ENCODE measurements around the gene RBBP8NL.

RBBP8NL gene

DNA sequence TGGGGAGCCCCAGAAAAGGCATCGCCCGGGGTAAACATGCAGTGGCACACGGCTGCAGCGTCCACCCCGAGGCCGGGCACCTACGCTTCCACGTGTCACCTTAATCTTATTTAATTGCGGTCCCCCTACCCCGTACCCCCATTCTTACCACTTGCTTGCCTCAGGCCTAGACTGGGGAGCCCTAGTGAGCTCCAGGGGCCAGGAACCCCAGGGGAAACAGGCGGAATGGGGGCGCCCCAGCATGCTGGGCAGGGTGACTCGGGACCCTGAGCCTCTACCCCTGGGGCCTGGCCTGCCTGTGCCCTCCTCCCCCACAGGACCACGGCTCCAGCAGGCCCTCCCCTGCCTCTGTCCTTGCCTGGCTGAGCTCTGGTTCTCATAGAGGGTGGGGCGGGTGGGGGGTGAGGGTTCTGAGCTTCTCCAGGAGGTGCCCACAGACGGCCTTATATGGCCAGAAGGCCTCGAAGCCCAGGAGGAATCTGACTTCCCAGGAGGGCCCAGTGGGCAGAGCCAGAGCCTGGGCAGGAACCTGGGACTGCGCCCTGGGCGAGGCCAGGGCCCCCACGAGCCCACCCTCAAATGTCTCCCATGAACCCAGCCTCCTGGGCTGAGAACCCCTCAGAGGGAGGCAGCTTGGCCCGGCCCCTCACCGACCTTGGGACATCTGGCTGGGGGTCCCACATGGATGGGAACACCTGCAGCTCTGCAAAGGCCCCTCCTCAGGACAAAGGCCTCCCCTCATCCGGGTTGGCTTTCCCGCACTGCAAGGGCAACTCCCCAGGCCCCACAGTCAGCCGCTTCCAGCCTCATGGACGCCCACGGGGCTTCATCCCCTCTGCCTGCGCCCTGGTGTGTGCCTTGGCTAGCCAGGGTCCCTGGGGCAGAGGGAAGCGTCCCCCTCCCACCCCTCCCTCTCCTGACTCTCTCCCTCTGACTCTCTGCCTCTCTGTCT lies 55.0 kb downstream of the RBBP8NL start:
- Histone ChIP-seq H3K9me2 (replicated peaks; ENCODE audit: low read depth, low read length) (no peaks in the 10 kb centered on the region), H3K9me3 (ENCODE audit: insufficient read depth, low read depth, low read length) (no peaks in the 10 kb centered on the region), H2AFZ (ENCODE audit: low read length) (no peak overlapping the region), H3K36me3 (ENCODE audit: insufficient read depth, low read length) (no peaks in the 10 kb centered on the region), H3K79me2 (ENCODE audit: insufficient read depth, low read length) (no peaks in the 10 kb centered on the region), H3F3A (ENCODE audit: low read depth) (no peaks in the 10 kb centered on the region), H4K20me1 (ENCODE audit: insufficient read depth, low read length, poor library complexity, severe bottlenecking) (no peaks in the 10 kb centered on the region), H3K9ac (ENCODE audit: low read depth, low read length, poor library complexity, severe bottlenecking) (no peak overlapping the region), H3K4me1 (ENCODE audit: insufficient read depth, low read length, poor library complexity, severe bottlenecking) (no peaks in the 10 kb centered on the region), H3K4me3 (ENCODE audit: low read length, poor library complexity, severe bottlenecking) (no peak overlapping the region), H3K4me2 (ENCODE audit: low read depth, low read length, poor library complexity, severe bottlenecking) (no peak overlapping the region), H3K27me3 (ENCODE audit: insufficient read depth, low read length, poor library complexity, severe bottlenecking) (no peaks in the 10 kb centered on the region)
- TF ChIP-seq, protein P1, sequence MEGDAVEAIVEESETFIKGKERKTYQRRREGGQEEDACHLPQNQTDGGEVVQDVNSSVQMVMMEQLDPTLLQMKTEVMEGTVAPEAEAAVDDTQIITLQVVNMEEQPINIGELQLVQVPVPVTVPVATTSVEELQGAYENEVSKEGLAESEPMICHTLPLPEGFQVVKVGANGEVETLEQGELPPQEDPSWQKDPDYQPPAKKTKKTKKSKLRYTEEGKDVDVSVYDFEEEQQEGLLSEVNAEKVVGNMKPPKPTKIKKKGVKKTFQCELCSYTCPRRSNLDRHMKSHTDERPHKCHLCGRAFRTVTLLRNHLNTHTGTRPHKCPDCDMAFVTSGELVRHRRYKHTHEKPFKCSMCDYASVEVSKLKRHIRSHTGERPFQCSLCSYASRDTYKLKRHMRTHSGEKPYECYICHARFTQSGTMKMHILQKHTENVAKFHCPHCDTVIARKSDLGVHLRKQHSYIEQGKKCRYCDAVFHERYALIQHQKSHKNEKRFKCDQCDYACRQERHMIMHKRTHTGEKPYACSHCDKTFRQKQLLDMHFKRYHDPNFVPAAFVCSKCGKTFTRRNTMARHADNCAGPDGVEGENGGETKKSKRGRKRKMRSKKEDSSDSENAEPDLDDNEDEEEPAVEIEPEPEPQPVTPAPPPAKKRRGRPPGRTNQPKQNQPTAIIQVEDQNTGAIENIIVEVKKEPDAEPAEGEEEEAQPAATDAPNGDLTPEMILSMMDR (conservative IDR thresholded peaks at IDR 0.05; ENCODE audit: low read length), result no peak
- TF ChIP-seq EZH2phosphoT487 (IDR thresholded peaks at IDR 0.05; ENCODE audit: borderline replicate concordance), result no peak

DNA sequence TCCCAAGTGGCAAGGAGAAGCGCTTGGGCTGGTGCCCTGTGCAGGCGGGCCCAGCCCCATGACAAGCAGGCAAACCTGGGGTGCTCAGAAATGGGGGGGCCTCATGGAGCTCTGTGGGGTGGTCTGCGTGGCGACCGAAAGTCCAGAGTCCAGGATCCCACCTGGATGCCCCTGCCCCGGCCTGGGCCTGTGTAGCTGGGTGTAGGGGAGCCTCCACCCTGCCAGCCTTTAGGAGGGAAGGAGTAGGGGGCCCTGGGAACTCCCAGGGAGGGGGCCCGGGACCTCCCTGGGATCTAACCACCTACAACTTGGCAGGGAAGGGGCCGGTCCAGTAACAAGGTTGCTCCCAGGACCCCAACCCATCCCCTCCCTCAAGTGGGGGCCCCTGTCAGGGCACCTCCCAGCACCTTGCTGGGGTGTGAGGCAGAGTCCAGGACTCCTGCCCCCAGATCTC lies 55.7 kb downstream of the RBBP8NL start:
- no peaks in the 10 kb centered on the region for H3K9me2 ChIP-seq (replicated peaks; ENCODE audit: low read depth, low read length)
- H3K27me3 ChIP-seq (ENCODE audit: insufficient read depth, low read length, poor library complexity, severe bottlenecking), result no peaks in the 10 kb centered on the region
- TF ChIP-seq, protein P1 (conservative IDR thresholded peaks at IDR 0.05; ENCODE audit: low read length), result no peak
- no peaks in the 10 kb centered on the region for H4K20me1 ChIP-seq (ENCODE audit: insufficient read depth, low read length, poor library complexity, severe bottlenecking)
- H3F3A ChIP-seq (ENCODE audit: low read depth), result no peaks in the 10 kb centered on the region
- no peaks in the 10 kb centered on the region for H3K4me1 ChIP-seq (ENCODE audit: insufficient read depth, low read length, poor library complexity, severe bottlenecking)
- H3K4me2 ChIP-seq (ENCODE audit: low read depth, low read length, poor library complexity, severe bottlenecking), result no peak overlapping the region
- H3K9me3 ChIP-seq (ENCODE audit: insufficient read depth, low read depth, low read length), result no peaks in the 10 kb centered on the region
- H3K36me3 ChIP-seq (ENCODE audit: insufficient read depth, low read length), result no peaks in the 10 kb centered on the region
- no peak overlapping the region for H2AFZ ChIP-seq (ENCODE audit: low read length)
- H3K4me3 ChIP-seq (ENCODE audit: low read length, poor library complexity, severe bottlenecking), result no peak overlapping the region
- H3K9ac ChIP-seq (ENCODE audit: low read depth, low read length, poor library complexity, severe bottlenecking), result no peak overlapping the region
- H3K79me2 ChIP-seq (ENCODE audit: insufficient read depth, low read length), result no peaks in the 10 kb centered on the region

DNA sequence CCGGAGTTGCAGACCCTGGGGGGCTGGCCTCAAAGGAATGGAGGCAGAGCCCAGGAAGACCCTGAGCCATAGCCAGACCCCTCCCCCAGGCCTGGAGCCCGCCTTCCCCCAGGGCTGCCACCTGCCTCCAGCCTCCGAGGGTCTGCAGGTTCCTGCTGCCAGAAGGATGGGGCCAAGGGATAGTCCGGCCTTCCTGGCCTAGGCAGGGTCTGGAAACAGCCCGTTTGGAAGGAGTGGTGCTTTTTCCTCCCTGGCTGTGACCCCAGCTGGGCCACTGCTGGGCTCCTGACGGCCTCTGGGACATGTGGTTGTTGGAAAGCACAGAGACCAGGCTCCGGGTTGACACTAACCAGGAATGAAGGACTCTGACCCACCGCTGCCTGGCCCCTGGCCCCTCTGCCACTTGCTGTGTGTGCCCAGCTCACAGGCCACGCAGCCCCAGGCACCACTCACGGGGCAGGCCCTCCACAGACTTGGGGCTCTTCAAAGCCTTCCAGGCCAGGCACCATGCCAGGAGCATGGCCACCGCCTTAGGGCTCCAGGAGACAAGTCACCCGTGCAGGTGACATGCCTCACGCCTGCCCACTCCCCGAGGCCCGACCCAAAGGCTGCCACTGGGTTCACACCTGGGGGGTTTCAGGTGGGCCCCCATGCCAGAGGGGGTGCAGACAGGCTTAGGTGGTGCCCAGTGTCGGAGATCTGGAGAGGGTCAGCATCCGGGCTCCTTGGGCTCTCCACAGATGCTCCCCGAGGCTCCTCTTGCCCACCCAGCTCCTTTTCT lies 56.3 kb downstream of the RBBP8NL start:
- Histone ChIP-seq H3F3A (ENCODE audit: low read depth) (no peaks in the 10 kb centered on the region), H3K9me3 (ENCODE audit: insufficient read depth, low read depth, low read length) (no peaks in the 10 kb centered on the region), H3K4me1 (ENCODE audit: insufficient read depth, low read length, poor library complexity, severe bottlenecking) (no peaks in the 10 kb centered on the region), H2AFZ (ENCODE audit: low read length) (no peak overlapping the region), H3K4me2 (ENCODE audit: low read depth, low read length, poor library complexity, severe bottlenecking) (no peak overlapping the region), H3K36me3 (ENCODE audit: insufficient read depth, low read length) (no peaks in the 10 kb centered on the region), H3K9ac (ENCODE audit: low read depth, low read length, poor library complexity, severe bottlenecking) (no peak overlapping the region), H4K20me1 (ENCODE audit: insufficient read depth, low read length, poor library complexity, severe bottlenecking) (no peaks in the 10 kb centered on the region), H3K4me3 (ENCODE audit: low read length, poor library complexity, severe bottlenecking) (no peak overlapping the region), H3K27me3 (ENCODE audit: insufficient read depth, low read length, poor library complexity, severe bottlenecking) (no peaks in the 10 kb centered on the region), H3K9me2 (replicated peaks; ENCODE audit: low read depth, low read length) (no peaks in the 10 kb centered on the region), H3K79me2 (ENCODE audit: insufficient read depth, low read length) (no peaks in the 10 kb centered on the region)
- TF ChIP-seq, protein P1 (conservative IDR thresholded peaks at IDR 0.05; ENCODE audit: low read length), result no peak
- no peak for TF ChIP-seq EZH2phosphoT487 (IDR thresholded peaks at IDR 0.05; ENCODE audit: borderline replicate concordance)
